Upper lobe of right lung (tissue), 1 donor: ENCODE results near the gene CD81. TPM values are rescaled to one million over a fixed set of nuclear protein-coding genes. Genes with fewer than 3 reads are reported as not detected.

Experiments
- ATAC-seq: fragments of 200-7000 bp; cut with Tn5 transposase; one replicate; pipeline ENCODE4 v1.9.1; 2020; ENCODE audit warnings: mild to moderate bottlenecking, moderate library complexity
- DNase-seq: peaks from one replicate; pipeline ENCODE4 v3.0.0-alpha.2; 2020
- H3K27ac ChIP-seq: fragments of 200-600 bp; one replicate; pipeline ENCODE4 v1.8.0; 2022
- H3K27me3 ChIP-seq: fragments of 200-600 bp; one replicate; pipeline ENCODE4 v1.8.0; 2022; ENCODE audit warnings: mild to moderate bottlenecking
- H3K36me3 ChIP-seq: fragments of 200-600 bp; one replicate; pipeline ENCODE4 v1.8.0; 2022
- H3K4me1 ChIP-seq: fragments of 200-600 bp; one replicate; pipeline ENCODE4 v1.8.0; 2022
- H3K4me3 ChIP-seq: fragments of 200-600 bp; one replicate; pipeline ENCODE4 v1.8.0; 2022; ENCODE audit warnings: mild to moderate bottlenecking
- H3K9me3 ChIP-seq: fragments of 200-600 bp; one replicate; pipeline ENCODE4 v1.8.0; 2022
- CTCF ChIP-seq: fragments of 200-600 bp; IDR thresholded peaks from one replicate; pipeline ENCODE4 v1.8.0; 2022; ENCODE audit warnings: antibody characterized with exemption
- intact Hi-C: fragments of 100-400 bp; cut with DNase I; formaldehyde crosslinking; loops from one replicate; pipeline ENCODE4 v1.11.0; 2022
- total RNA-seq: library from RNA; stranded (reverse); fragmentation: NEBNext Ultra II Directional; extraction: Animal tissue kit (Norgen Biotek cat#: 25700); gene quantifications from one replicate; pipeline ENCODE4 v1.2.1, GENCODE V29; 2021
- donor health status: DM: no; HTN: yes; CAD: no; lungs with severe emphysema.

Gene CD81
- total RNA-seq, 1 donor from 2014 or later, result 801 TPM

GRCh38 chr11:2427721-2428321 lies 50.7 kb downstream of the CD81 start:
- no peaks in the 10 kb centered on the region for H3K36me3 ChIP-seq
- H3K27me3 ChIP-seq, result no peaks in the 10 kb centered on the region
- TF ChIP-seq CTCF, result no peak
- H3K9me3 ChIP-seq, result no peaks in the 10 kb centered on the region
- ATAC-seq (no peak), DNase-seq (no peak)
- H3K4me1 ChIP-seq, result no peaks in the 10 kb centered on the region
- intact Hi-C loops, result loop anchor here (2.0 kb wide), 1 partner anchor 103 kb away; no protein-coding TSS in a partner anchor
- no peak overlapping the region for H3K27ac ChIP-seq
- no peak overlapping the region for H3K4me3 ChIP-seq

- intact Hi-C loops, result loop anchor here (2.0 kb wide), 1 partner anchor 102 kb away; no protein-coding TSS in a partner anchor
- no peak overlapping the region for H3K27ac ChIP-seq
- no peaks in the 10 kb centered on the region for H3K27me3 ChIP-seq
- ATAC-seq (peak; percentile 84), DNase-seq (peak; percentile 89)
- no peaks in the 10 kb centered on the region for H3K4me1 ChIP-seq
- H3K36me3 ChIP-seq, result no peaks in the 10 kb centered on the region
- no peaks in the 10 kb centered on the region for H3K9me3 ChIP-seq
- no peak overlapping the region for H3K4me3 ChIP-seq
- peak; percentile 87 for TF ChIP-seq CTCF
Measured at GRCh38 chr11:2428322-2428795, 51.2 kb downstream of the CD81 start.

GRCh38 chr11:2431395-2431794 lies 54.3 kb downstream of the CD81 start:
- Histone ChIP-seq H3K27ac (no peak overlapping the region), H3K36me3 (no peaks in the 10 kb centered on the region), H3K4me3 (no peak overlapping the region), H3K4me1 (no peaks in the 10 kb centered on the region), H3K9me3 (no peaks in the 10 kb centered on the region), H3K27me3 (no peaks in the 10 kb centered on the region)
- ATAC-seq (no peak), DNase-seq (peak; percentile 3)
- no peak for TF ChIP-seq CTCF
- intact Hi-C loops, result no loop called here

- Histone ChIP-seq H3K27ac (no peak overlapping the region), H3K36me3 (no peaks in the 10 kb centered on the region), H3K4me1 (no peaks in the 10 kb centered on the region), H3K27me3 (no peaks in the 10 kb centered on the region), H3K9me3 (no peaks in the 10 kb centered on the region), H3K4me3 (no peak overlapping the region)
- intact Hi-C loops, result no loop called here
- DNase-seq, result peak; percentile 60
- TF ChIP-seq CTCF, result no peak
- no peak for ATAC-seq
Measured at GRCh38 chr11:2432171-2432621, 55.1 kb downstream of the CD81 start.

- no peak for TF ChIP-seq CTCF
- Histone ChIP-seq H3K27ac (no peak overlapping the region), H3K9me3 (no peaks in the 10 kb centered on the region), H3K4me3 (no peak overlapping the region), H3K27me3 (no peaks in the 10 kb centered on the region), H3K36me3 (no peaks in the 10 kb centered on the region), H3K4me1 (no peaks in the 10 kb centered on the region)
- DNase-seq, result peak; percentile 51
- ATAC-seq, result no peak
- intact Hi-C loops, result no loop called here
Measured at GRCh38 chr11:2432628-2433071, 55.5 kb downstream of the CD81 start.
